K562 (cell line): ENCODE results near the gene IFNA16. TPM values are rescaled to one million over a fixed set of nuclear protein-coding genes. Genes with fewer than 3 reads are reported as not detected.

Source experiments
- ATAC-seq: fragments of 200-7000 bp; cut with Tn5 transposase; 3 replicates; pipeline ENCODE4 v1.9.1; 2020; ENCODE audit warnings: moderate library complexity
- BruUV-seq: library from RNA; stranded (reverse); fragments of 400-500 nt; replicated peaks from 2 replicates; lab custom pipeline; 2021; lab: Mats Ljungman, UMichigan
- CTCF ChIA-PET: fragments of 300-600 bp; formaldehyde crosslinking; extraction: SDS; loops from one replicate; lab custom pipeline; 2021; ENCODE audit warnings: low intra/inter-chr PET ratio; lab: Yijun Ruan, JAX
- POLR2A ChIA-PET: fragments of 300-600, 350-650 bp; sonication (Branson Sonifier 250); formaldehyde crosslinking; extraction: SDS; loops from one replicate; lab custom pipeline; 2021; ENCODE audit warnings: antibody characterized with exemption, inconsistent platforms; lab: Yijun Ruan, JAX
- DNase-seq, 4 experiments: peaks; one replicate each; pipeline versions ENCODE4 v3.0.0 to v3.0.0-alpha.2; 2011 to 2018; ENCODE audit warnings: low spot score in 3 of 4, mixed read lengths in 3 of 4; ENCODE audit errors: extremely low read depth in 1 of 4
- FAIRE-seq: peaks from 2 replicates; lab custom pipeline; 2011; peaks lifted over from hg19 to GRCh38; lab: Jason Lieb, UNC
- H2AFZ ChIP-seq: 2 replicates; pipeline ENCODE4 v1.6.0; 2011; ENCODE audit warnings: low read depth, low read length, control low read depth, inconsistent platforms
- H3K27ac ChIP-seq: fragments of 200-600 bp; 3 replicates; pipeline ENCODE4 v1.8.0; 2011; ENCODE audit warnings: low read depth, mild to moderate bottlenecking, control low read depth, inconsistent platforms, low read length, moderate library complexity, mixed read lengths; ENCODE audit errors: extremely low read depth
- H3K27me3 ChIP-seq, 2 experiments: fragments of 300-600 bp in 1 of 2; 2 replicates in 1 of 2; 3 replicates in 1 of 2; pipeline versions ENCODE4 v1.6.0 to v1.8.0; 2011; ENCODE audit warnings: inconsistent platforms in 2 of 2, low read length in 2 of 2, mild to moderate bottlenecking in 1 of 2, mixed read lengths in 1 of 2, moderate library complexity in 1 of 2; ENCODE audit not compliant: control insufficient read depth in 2 of 2, insufficient read depth in 2 of 2
- H3K36me3 ChIP-seq: fragments of 300-600 bp; 3 replicates; pipeline ENCODE4 v1.8.0; 2011; ENCODE audit warnings: mild to moderate bottlenecking, low read length, inconsistent platforms; ENCODE audit not compliant: control insufficient read depth, insufficient read depth
- H3K4me1 ChIP-seq, 2 experiments: fragments of 200-600 bp in 1 of 2; replicated peaks in 1 of 2; 2 replicates in 1 of 2; 3 replicates in 1 of 2; pipeline versions ENCODE4 v1.5.1 to v1.8.0; 2011; ENCODE audit warnings: inconsistent platforms in 2 of 2, low read length in 2 of 2, mild to moderate bottlenecking in 1 of 2, mixed read lengths in 1 of 2, moderate library complexity in 1 of 2; ENCODE audit not compliant: control insufficient read depth in 2 of 2, insufficient read depth in 2 of 2
- H3K4me2 ChIP-seq: 2 replicates; pipeline ENCODE4 v1.6.1; 2011; ENCODE audit warnings: low read length, control low read depth, inconsistent platforms, mixed read lengths; ENCODE audit not compliant: insufficient read depth
- H3K4me3 ChIP-seq: fragments of 200-600 bp; sonication (generic), shearing (Covaris generic); 2 replicates; pipeline ENCODE4 v1.5.1; 2016; ENCODE audit warnings: control low read depth, inconsistent platforms
- H3K79me2 ChIP-seq: fragments of 200-600 bp; 3 replicates; pipeline ENCODE4 v1.8.0; 2011; ENCODE audit warnings: low read length, inconsistent platforms; ENCODE audit not compliant: control insufficient read depth, insufficient read depth
- H3K9ac ChIP-seq, 2 experiments: 2 replicates each; pipeline versions ENCODE4 v1.6.0 to v1.6.1; 2011; ENCODE audit warnings: low read depth in 2 of 2, low read length in 2 of 2, control low read depth in 1 of 2, inconsistent platforms in 1 of 2, mild to moderate bottlenecking in 1 of 2, mixed read lengths in 1 of 2; ENCODE audit not compliant: insufficient read depth in 1 of 2
- H3K9me1 ChIP-seq: one replicate; pipeline ENCODE4 v1.6.0; 2011; ENCODE audit warnings: inconsistent platforms, mild to moderate bottlenecking, low read length, moderate library complexity; ENCODE audit not compliant: control insufficient read depth, insufficient read depth
- H3K9me3 ChIP-seq: replicated peaks from 2 replicates; pipeline ENCODE4 v1.5.1; 2011; ENCODE audit warnings: low read depth, low read length, inconsistent platforms; ENCODE audit not compliant: control insufficient read depth, insufficient read depth
- H4K20me1 ChIP-seq: replicated peaks from 2 replicates; pipeline ENCODE4 v1.6.1; 2011; ENCODE audit warnings: low read length, inconsistent platforms, mixed read lengths; ENCODE audit not compliant: control insufficient read depth, insufficient read depth
- BCOR ChIP-seq: fragments of 450-650 bp; IDR thresholded peaks from 2 replicates; pipeline ENCODE4 v1.6.1; 2016
- GABPB1 ChIP-seq: sonication (generic); formaldehyde crosslinking; IDR thresholded peaks from 2 replicates; pipeline ENCODE4 v1.8.0; 2022; ENCODE audit warnings: mild to moderate bottlenecking, missing genetic modification reagents
- KAT8 ChIP-seq: fragments of 450-650 bp; IDR thresholded peaks from 2 replicates; pipeline ENCODE4 v1.6.1; 2016; ENCODE audit warnings: low read depth, mild to moderate bottlenecking
- MBD2 ChIP-seq: sonication (generic); IDR thresholded peaks from 2 replicates; pipeline ENCODE4 v1.6.1; 2016; ENCODE audit warnings: low read depth, borderline replicate concordance
- PHB ChIP-seq: fragments of 250-450 bp; sonication (Bioruptor Pico); IDR thresholded peaks from 2 replicates; pipeline ENCODE4 v1.5.0; 2021
- PHF21A ChIP-seq: fragments of 450-650 bp; IDR thresholded peaks from 2 replicates; pipeline ENCODE4 v1.6.1; 2017; ENCODE audit warnings: low read depth, borderline replicate concordance
- POLR2H ChIP-seq: IDR thresholded peaks from 2 replicates; pipeline ENCODE4 v1.6.1; 2016; ENCODE audit warnings: missing genetic modification characterization, low read depth, mild to moderate bottlenecking, control low read depth, missing compliant biosample characterization, moderate library complexity
- SLC30A9 ChIP-seq: fragments of 250-450 bp; sonication (Bioruptor Pico); IDR thresholded peaks from 2 replicates; pipeline ENCODE4 v1.8.0; 2022; ENCODE audit warnings: mild to moderate bottlenecking, moderate library complexity
- WGBS: fragments of 100-300 bp; shearing (Covaris generic); methylation state at CpG from one replicate; pipeline ENCODE4 v1.1.6; 2016; ENCODE audit warnings: low coverage, mixed read lengths; ENCODE audit not compliant: insufficient coverage; ENCODE audit errors: missing lambda C conversion rate; 5-methylcytosine and 5-hydroxymethylcytosine counted together
- in situ Hi-C: fragments of 300-500 bp; cut with MboI; formaldehyde crosslinking; loops from 4 replicates; pipeline ENCODE4 v1.15.0; 2018; ENCODE audit warnings: inconsistent platforms, mixed read lengths
- intact Hi-C: fragments of 100-400 bp; cut with micrococcal nuclease; formaldehyde crosslinking; loops from 2 replicates; pipeline ENCODE4 v1.14.2; 2022
- polyA plus RNA-seq, 8 experiments: library from polyadenylated mRNA; depleted of rRNA in 4 of 8; stranded (reverse) in 5 of 8; unstranded in 3 of 8; fragments of >200 nt; fragmentation: Nextera tagmentation in 2 of 8; fragmentation: Illumina TruSeq in 1 of 8; extraction: Ambion mirVana in 2 of 8; extraction: Trizol in 1 of 8; gene quantifications; 2 replicates each; pipeline versions ENCODE4 v1.2.1 to v1.2.3, GENCODE V29; 2011 to 2014; ENCODE audit warnings: inconsistent platforms in 1 of 8, missing spikeins in 1 of 8
- total RNA-seq, 7 experiments: library from RNA; depleted of rRNA in 6 of 7; stranded (reverse); fragments of >200 nt in 6 of 7; fragmentation: Illumina TruSeq in 2 of 7; extraction: Trizol in 2 of 7; gene quantifications; 2 replicates each; pipeline versions ENCODE4 v1.2.1 to v1.2.3, GENCODE V29; 2011 to 2021; ENCODE audit warnings: low replicate concordance in 1 of 7
- TF ChIP-seq, protein P1 (sequence below): sonication (generic); formaldehyde crosslinking; IDR thresholded peaks from 2 replicates; pipeline ENCODE4 v1.8.0; 2023; ENCODE audit warnings: mild to moderate bottlenecking, missing genetic modification reagents

Gene IFNA16
- total and polyA plus RNA-seq, 9 of the 15 experiments (the other 6 are each of a cell fraction or from before 2014, with no cell fraction given) = not detected

- DNase-seq (no peak), ATAC-seq (no peak), FAIRE-seq (no peak)
- H3K36me3 ChIP-seq = no peaks in the 10 kb centered on the region
- POLR2A ChIA-PET = no interaction called here
- in situ Hi-C loops = no loop called here
- H3K79me2 ChIP-seq = no peaks in the 10 kb centered on the region
- TF ChIP-seq PHB = no peak
- TF ChIP-seq POLR2H (tag) = no peak
- TF ChIP-seq GABPB1 (CRISPR knock-in tag) = no peak
- no peak for TF ChIP-seq SLC30A9
- no peak for TF ChIP-seq BCOR
- TF ChIP-seq PHF21A = no peak
- TF ChIP-seq MBD2 = no peak
- no peak for TF ChIP-seq KAT8
- TF ChIP-seq, protein P1, sequence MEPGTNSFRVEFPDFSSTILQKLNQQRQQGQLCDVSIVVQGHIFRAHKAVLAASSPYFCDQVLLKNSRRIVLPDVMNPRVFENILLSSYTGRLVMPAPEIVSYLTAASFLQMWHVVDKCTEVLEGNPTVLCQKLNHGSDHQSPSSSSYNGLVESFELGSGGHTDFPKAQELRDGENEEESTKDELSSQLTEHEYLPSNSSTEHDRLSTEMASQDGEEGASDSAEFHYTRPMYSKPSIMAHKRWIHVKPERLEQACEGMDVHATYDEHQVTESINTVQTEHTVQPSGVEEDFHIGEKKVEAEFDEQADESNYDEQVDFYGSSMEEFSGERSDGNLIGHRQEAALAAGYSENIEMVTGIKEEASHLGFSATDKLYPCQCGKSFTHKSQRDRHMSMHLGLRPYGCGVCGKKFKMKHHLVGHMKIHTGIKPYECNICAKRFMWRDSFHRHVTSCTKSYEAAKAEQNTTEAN = no peak
- H3K4me2 ChIP-seq = no peak overlapping the region
- no peak overlapping the region for H3K27ac ChIP-seq
- H3K9me3 ChIP-seq = no peaks in the 10 kb centered on the region
- no peak overlapping the region for H3K9ac ChIP-seq
- H2AFZ ChIP-seq = no peak overlapping the region
- BruUV-seq = no TSS peak
- H3K4me3 ChIP-seq = no peak overlapping the region
- WGBS = no CpG with 5 or more reads among the region's 2 CpGs
- no peaks in the 10 kb centered on the region for H3K9me1 ChIP-seq
- no peaks in the 10 kb centered on the region for H3K27me3 ChIP-seq
- no peaks in the 10 kb centered on the region for H4K20me1 ChIP-seq
- H3K4me1 ChIP-seq = no peaks in the 10 kb centered on the region
- intact Hi-C loops = no loop called here
- CTCF ChIA-PET = no interaction called here
Observed at GRCh38 chr9:21174671-21175070, 42.4 kb downstream of the IFNA16 start.
